Choroid plexus epithelial cell (primary cell): ENCODE measurements around the gene MPZL2.

ENCODE experiments used
- DNase-seq: peaks from one replicate; pipeline ENCODE4 v3.0.0-alpha.2; 2010; ENCODE audit warnings: low read depth
- H3K4me3 ChIP-seq: 2 replicates; pipeline ENCODE4 v1.5.1; 2011; ENCODE audit warnings: low read depth, mild to moderate bottlenecking, control low read depth, low read length, moderate library complexity
- CTCF ChIP-seq: conservative IDR thresholded peaks from 2 replicates; pipeline ENCODE4 v1.5.1; 2011; ENCODE audit warnings: low read depth, mild to moderate bottlenecking, control low read depth, inconsistent platforms, low read length, moderate library complexity

MPZL2 gene

GRCh38 chr11:118238421-118238820 is 25.7 kb downstream of the MPZL2 start:
- no peak for DNase-seq
- no peak for TF ChIP-seq CTCF
- H3K4me3 ChIP-seq: no peak overlapping the region

GRCh38 chr11:118236170-118236569 is 27.9 kb downstream of the MPZL2 start:
- no peak for TF ChIP-seq CTCF
- DNase-seq: no peak
- no peak overlapping the region for H3K4me3 ChIP-seq

- no peak for DNase-seq
- no peak overlapping the region for H3K4me3 ChIP-seq
- TF ChIP-seq CTCF: no peak
Observed at GRCh38 chr11:118234833-118235232, 29.3 kb downstream of the MPZL2 start.

GRCh38 chr11:118233850-118234249 is 30.2 kb downstream of the MPZL2 start:
- no peak overlapping the region for H3K4me3 ChIP-seq
- no peak for TF ChIP-seq CTCF

GRCh38 chr11:118233377-118233776 is 30.7 kb downstream of the MPZL2 start:
- H3K4me3 ChIP-seq: no peak overlapping the region
- DNase-seq: no peak
- no peak for TF ChIP-seq CTCF

More at GRCh38 chr11:118233850-118234249, 30.2 kb downstream of the MPZL2 start:
- no peak for DNase-seq

- TF ChIP-seq CTCF: no peak
- DNase-seq: no peak
Observed at GRCh38 chr11:118232659-118233058, 31.4 kb downstream of the MPZL2 start.

GRCh38 chr11:118231461-118231860 is 32.6 kb downstream of the MPZL2 start:
- no peak for DNase-seq
- TF ChIP-seq CTCF: no peak
- no peak overlapping the region for H3K4me3 ChIP-seq

More at GRCh38 chr11:118232659-118233058, 31.4 kb downstream of the MPZL2 start:
- no peak overlapping the region for H3K4me3 ChIP-seq
